ENCODE results near the gene PRKG1. TPM values are rescaled to one million over a fixed set of nuclear protein-coding genes. Genes with fewer than 3 reads are reported as not detected.
A peak's percentile ranks its signal among the peaks of the same experiment; 100 is the strongest.
"Not testable (repeated sequence)": the region's sequence is repeated elsewhere in the genome, so short reads cannot be mapped to it uniquely, and the experiment has no call there.

Gene PRKG1
- total RNA-seq, 2 donors from 2014 or later, result 31.5 to 34.7 TPM

DNA sequence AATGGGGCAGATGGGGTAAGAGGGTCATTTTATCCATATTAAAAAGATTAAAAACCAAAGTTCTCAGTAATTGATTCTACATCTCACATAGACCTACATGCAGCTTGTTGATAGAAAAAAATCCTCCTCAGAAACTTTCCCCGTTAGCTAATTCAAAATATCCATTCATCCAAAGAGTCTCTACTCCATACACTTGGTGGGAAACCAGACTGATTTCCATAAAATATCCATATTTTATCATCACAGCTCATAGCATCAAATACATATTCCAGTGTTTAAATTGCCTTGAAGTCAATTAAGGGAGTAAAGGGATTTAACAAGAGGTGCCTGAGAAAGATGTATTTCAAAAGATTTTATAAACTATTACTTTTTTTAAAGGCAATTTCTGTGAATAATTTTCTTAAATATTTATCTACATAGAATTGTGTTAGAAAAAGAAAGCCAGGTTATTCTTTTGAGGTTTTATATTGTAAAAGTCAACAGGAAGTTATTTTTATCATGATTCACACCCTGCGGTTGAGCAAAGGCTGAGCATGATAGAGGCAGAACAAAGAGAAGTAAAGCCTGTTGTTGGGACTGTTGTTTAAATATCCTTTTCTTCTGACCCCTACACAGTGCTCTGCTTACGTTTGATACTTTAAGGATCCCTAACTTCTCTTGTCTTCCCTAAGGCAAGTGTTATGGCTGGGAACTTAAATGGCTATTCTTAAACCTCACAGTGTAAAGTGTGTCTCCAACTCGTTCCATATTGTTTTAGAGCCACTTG is 266.7 kb downstream of the PRKG1 start:
- intact Hi-C loops (cut with DNase I), result no loop called here
- ATAC-seq (no peak), DNase-seq (no peak)

DNA sequence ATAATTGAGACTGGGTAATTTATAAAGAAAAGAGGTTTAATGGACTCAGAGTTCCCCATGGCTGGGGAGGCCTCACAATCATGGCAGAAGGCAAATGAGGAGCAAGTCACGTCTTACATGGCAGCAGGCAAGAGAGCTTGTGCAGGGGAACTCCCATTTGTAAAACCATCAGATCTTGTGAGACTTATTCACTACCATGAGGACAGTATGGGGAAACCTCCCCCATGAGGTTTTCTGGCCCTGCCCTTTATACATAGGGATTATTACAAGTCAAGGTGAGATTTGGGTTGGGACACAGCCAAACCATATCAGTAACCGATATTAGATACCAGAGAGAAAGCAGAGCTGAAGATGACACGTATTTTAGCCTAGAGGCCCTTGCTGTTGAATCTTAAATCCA is 267.5 kb downstream of the PRKG1 start:
- intact Hi-C loops (cut with DNase I); DNase-seq; ATAC-seq: not testable (repeated sequence)

GRCh38 chr10:51342381-51342780 is 268.1 kb downstream of the PRKG1 start:
- intact Hi-C loops (cut with DNase I), result no loop called here
- ATAC-seq, result no peak
- no peak for DNase-seq

GRCh38 chr10:51343391-51343790 is 269.1 kb downstream of the PRKG1 start:
- intact Hi-C loops (cut with DNase I), result no loop called here
- ATAC-seq, result no peak
- DNase-seq, result no peak

DNA sequence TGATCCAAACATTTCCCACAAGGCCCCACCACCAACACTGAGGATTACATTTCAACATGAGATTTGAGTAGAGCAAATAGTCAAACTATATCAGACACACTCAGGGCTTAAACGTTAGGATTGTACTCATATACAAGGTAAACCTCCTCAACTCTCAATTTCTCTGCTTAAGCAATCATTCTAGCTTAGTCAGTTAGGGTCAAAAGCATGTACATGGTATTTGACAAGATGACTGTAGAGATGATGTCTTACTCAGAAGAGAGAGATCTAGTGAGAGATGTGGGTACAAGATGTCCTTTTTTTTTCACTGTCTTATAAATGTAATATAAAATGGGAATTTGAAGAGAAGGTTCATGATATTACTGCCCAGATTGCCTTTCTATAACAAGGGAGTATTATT is 270.1 kb downstream of the PRKG1 start:
- DNase-seq (no peak), ATAC-seq (no peak)
- intact Hi-C loops (cut with DNase I), result no loop called here

- DNase-seq (no peak), ATAC-seq (no peak)
- intact Hi-C loops (cut with DNase I), result no loop called here
Measured at GRCh38 chr10:51348622-51349021, 274.3 kb downstream of the PRKG1 start.

GRCh38 chr10:51357170-51357569 is 282.9 kb downstream of the PRKG1 start:
- intact Hi-C loops (cut with DNase I), result no loop called here
- ATAC-seq, result no peak
- DNase-seq, result no peak

GRCh38 chr10:51358227-51358626 is 283.9 kb downstream of the PRKG1 start:
- intact Hi-C loops (cut with DNase I), result no loop called here
- ATAC-seq, result no peak
- DNase-seq, result no peak

- intact Hi-C loops (cut with DNase I), result no loop called here
- ATAC-seq (no peak), DNase-seq (no peak)
Measured at GRCh38 chr10:51363415-51363814, 289.1 kb downstream of the PRKG1 start.

- DNase-seq, result no peak
- ATAC-seq, result no peak
- intact Hi-C loops (cut with DNase I), result no loop called here
Measured at GRCh38 chr10:51364674-51365073, 290.4 kb downstream of the PRKG1 start.

DNA sequence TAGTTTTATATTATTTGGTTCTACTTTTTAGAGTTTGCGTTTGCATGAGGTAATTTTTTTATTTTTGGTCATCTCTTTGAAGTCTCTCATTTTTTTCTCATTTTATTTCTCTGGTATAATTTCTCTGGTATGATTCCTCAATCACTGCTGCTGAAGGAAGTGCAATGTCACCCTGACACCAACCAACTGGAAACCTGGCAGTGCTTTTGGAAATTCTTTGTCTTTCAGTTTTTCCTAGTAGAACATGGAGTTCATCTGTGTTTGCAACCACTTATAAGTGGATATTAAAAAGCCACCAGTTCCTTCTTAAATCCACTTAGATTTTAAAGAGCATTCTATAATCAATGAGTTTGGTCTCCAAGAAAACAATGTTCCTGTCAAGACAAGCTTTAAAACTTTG is 291.8 kb downstream of the PRKG1 start:
- intact Hi-C loops (cut with DNase I), result no loop called here
- DNase-seq (peak; percentile 23), ATAC-seq (peak; percentile 56 to 62)

GRCh38 chr10:51367127-51367526 is 292.8 kb downstream of the PRKG1 start:
- DNase-seq, result no peak
- ATAC-seq, result peak; percentile 21 to 29
- intact Hi-C loops (cut with DNase I), result no loop called here

DNA sequence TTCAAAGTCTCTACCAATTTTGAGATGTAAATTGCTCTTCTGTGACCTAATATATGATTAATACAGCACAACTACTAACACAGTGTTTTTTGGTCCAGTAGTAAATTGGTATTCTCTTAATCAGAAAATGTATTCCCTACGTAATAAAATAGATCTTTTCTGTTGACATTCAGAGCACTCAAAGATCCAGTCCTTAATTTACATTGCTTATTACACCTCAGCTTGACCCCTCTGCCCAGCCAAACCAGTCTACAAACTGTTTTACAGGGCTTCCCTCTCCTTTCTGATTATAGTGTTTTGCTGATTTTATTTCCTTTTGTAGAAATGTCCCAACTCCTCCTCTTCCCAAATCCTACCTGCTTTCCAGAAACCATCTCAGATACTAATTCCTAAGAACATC is 293.4 kb downstream of the PRKG1 start:
- DNase-seq, result no peak
- intact Hi-C loops (cut with DNase I), result no loop called here
- ATAC-seq, result no peak

GRCh38 chr10:51368943-51369342 is 294.7 kb downstream of the PRKG1 start:
- DNase-seq (no peak), ATAC-seq (no peak)
- intact Hi-C loops (cut with DNase I), result no loop called here

DNA sequence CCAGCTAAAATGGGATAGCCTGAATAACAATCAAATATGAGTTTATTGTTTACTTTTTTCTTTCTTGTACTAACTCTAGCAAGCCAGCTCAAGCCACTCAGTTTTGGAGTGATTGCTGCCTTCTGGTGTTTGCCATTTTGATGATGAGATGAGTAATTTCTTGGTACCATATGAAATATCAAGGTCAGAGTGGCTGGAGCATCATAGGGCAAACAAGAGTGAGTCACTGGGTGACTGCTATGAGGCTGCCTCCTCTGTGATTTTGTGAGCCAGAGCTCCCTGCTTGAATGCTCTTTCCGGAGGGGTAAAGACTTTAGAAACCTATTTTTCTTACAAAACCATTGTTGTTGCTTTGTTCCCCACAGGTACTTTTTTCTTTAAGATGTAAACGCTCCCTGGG is 295.6 kb downstream of the PRKG1 start:
- intact Hi-C loops (cut with DNase I), result no loop called here
- ATAC-seq (peak in 1 of 2 donors; percentile 76), DNase-seq (no peak)

GRCh38 chr10:51371743-51372142 is 297.5 kb downstream of the PRKG1 start:
- intact Hi-C loops (cut with DNase I), result no loop called here
- no peak for DNase-seq
- peak in 1 of 2 donors; percentile 18 for ATAC-seq

DNA sequence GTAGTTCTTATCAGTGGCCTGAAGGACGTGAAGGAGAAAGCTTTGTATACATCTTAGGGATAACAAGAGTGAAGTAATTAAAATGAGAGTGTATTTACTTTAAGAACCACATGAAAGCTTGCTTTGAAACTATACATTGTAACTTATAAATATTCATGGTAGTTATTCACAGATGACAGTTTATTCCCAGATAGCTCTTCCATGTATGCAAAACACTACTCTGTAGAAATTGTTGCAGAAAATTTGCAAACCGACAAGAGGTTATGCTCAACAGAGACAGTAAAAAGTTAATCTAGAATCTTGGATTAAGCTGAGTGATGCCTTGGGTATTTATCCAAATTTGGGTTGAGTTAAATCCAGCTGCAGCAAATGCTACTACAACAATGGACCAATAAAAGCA is 301.5 kb downstream of the PRKG1 start:
- DNase-seq (no peak), ATAC-seq (no peak)
- intact Hi-C loops (cut with DNase I), result no loop called here

- intact Hi-C loops (cut with DNase I), result no loop called here
- DNase-seq (no peak), ATAC-seq (peak; percentile 23 to 47)
Measured at GRCh38 chr10:51377070-51377931, 303.0 kb downstream of the PRKG1 start.

DNA sequence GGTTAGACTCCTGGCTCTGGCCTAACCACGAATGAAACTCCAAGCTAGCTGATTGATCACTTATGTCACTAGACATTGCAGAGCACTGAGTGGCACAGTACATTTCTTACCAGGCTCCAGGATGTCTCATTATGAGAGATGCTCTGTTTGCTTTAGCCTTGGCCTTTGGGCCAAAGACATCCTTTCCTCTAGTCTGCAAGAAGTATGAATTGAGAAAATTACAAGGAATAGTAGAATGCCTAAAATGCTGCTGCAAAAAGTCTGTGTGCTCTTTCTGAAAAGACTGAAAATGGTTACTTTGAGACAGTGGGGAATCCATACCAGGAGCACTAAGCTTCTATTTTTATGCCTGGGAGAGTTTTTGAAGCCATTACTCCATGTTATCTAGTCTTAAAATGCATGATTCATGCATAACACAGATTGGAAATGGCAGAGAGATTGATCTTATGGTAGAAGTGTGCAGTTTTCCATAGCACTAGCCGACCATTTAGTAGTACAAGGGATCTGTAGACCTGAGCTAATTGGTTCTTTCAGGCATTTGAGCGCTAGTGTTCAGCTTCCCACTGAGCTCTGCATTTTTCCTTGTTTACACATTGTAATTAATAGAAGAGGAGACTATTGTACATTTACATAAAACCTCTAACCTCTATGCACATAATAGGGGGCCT is 303.8 kb downstream of the PRKG1 start:
- intact Hi-C loops (cut with DNase I), result no loop called here
- ATAC-seq, result no peak

GRCh38 chr10:51382181-51382580 is 307.9 kb downstream of the PRKG1 start:
- DNase-seq (no peak), ATAC-seq (no peak)
- intact Hi-C loops (cut with DNase I), result no loop called here

More for the DNA sequence above, 303.8 kb downstream of the PRKG1 start:
- DNase-seq, result no peak

Measured in left cardiac atrium (tissue), 4 donors.